Stomach (tissue), 9 donors: ENCODE data around the gene TBX15. TPM values are rescaled to one million over a fixed set of nuclear protein-coding genes. Genes with fewer than 3 reads are reported as not detected.
A peak's percentile ranks its signal among the peaks of the same experiment; 100 is the strongest.
"Not testable (repeated sequence)": the region's sequence is repeated elsewhere in the genome, so short reads cannot be mapped to it uniquely, and the experiment has no call there.

Source experiments
- DNase-seq, 2 donors: peaks; one replicate each; pipeline versions ENCODE4 v3.0.0 to v3.0.0-alpha.2; 2013 to 2019
- H3K27ac ChIP-seq, 5 donors: fragments of 200-600 bp in 4 of 5; sonication (generic) in 4 of 5; one replicate each; pipeline ENCODE4 v1.5.1; 2013 to 2019; ENCODE audit warnings: mild to moderate bottlenecking in 1 of 5, moderate library complexity in 1 of 5
- H3K27me3 ChIP-seq, 3 donors: fragments of 200-600 bp; sonication (generic); one replicate each; pipeline ENCODE4 v1.5.1; 2017 to 2019; ENCODE audit warnings: mixed run types in 1 of 3
- H3K36me3 ChIP-seq, 4 donors: fragments of 200-600 bp; sonication (generic); 1 replicate in 3 of 4; 2 replicates in 1 of 4; pipeline ENCODE4 v1.5.1; 2016 to 2019
- H3K4me1 ChIP-seq, 4 donors: fragments of 200-600 bp; sonication (generic); one replicate each; pipeline ENCODE4 v1.5.1; 2016 to 2019
- H3K4me3 ChIP-seq, 4 donors: fragments of 200-600 bp; sonication (generic) in 3 of 4; one replicate each; pipeline ENCODE4 v1.5.1; 2016 to 2019; ENCODE audit warnings: mild to moderate bottlenecking in 1 of 4
- H3K9me3 ChIP-seq, 4 donors: fragments of 200-600 bp; sonication (generic); one replicate each; pipeline ENCODE4 v1.5.1; 2016 to 2019
- EP300 ChIP-seq: sonication (generic); formaldehyde crosslinking; IDR thresholded peaks from one replicate; pipeline ENCODE4 v1.6.1; 2017; ENCODE audit warnings: antibody characterized with exemption
- POLR2A ChIP-seq, 4 donors: fragments of 450-650 bp; IDR thresholded peaks; one replicate each; pipeline ENCODE4 v1.6.1; 2016; ENCODE audit warnings: antibody characterized with exemption in 4 of 4, control low read depth in 2 of 4, mild to moderate bottlenecking in 1 of 4, moderate library complexity in 1 of 4
- POLR2AphosphoS5 ChIP-seq, 3 donors: sonication (generic); formaldehyde crosslinking; IDR thresholded peaks; one replicate each; pipeline ENCODE4 v1.6.1; 2016; ENCODE audit warnings: antibody characterized with exemption in 3 of 3
- WGBS, 5 donors: extraction: QIAGEN DNeasy Blood & Tissue Kit in 3 of 5; methylation state at CpG; one replicate each; pipeline versions ENCODE4 v1.1.5 to v1.1.7; 2013 to 2018; 5-methylcytosine and 5-hydroxymethylcytosine counted together
- intact Hi-C: fragments of 100-400 bp; cut with DNase I; formaldehyde crosslinking; loops from one replicate; pipeline ENCODE4 v1.15.1; 2023; ENCODE audit warnings: low total_unique reads
- polyA plus RNA-seq, 3 donors: library from polyadenylated mRNA; stranded (reverse); fragments of 200-250 nt; gene quantifications; one replicate each; pipeline ENCODE4 v1.2.3, GENCODE V29; 2013
- total RNA-seq, 5 donors: library from RNA; depleted of rRNA; stranded (reverse); fragments of >200 nt; gene quantifications; one replicate each; pipeline versions ENCODE4 v1.1.0 to v1.2.3, GENCODE V29; 2014 to 2016
- TF ChIP-seq, protein P1 (sequence below), 7 experiments: fragments of 450-650 bp in 4 of 7; fragments of 200-600 bp in 3 of 7; sonication (generic) in 3 of 7; IDR thresholded peaks; one replicate each; pipeline ENCODE4 v1.5.1; 2016 to 2019; ENCODE audit warnings: antibody characterized with exemption in 7 of 7, control low read depth in 2 of 7, mild to moderate bottlenecking in 1 of 7
- donor health status: healthy with polysubstance abuse.
- donor health status: Bipolar disorder and iron deficiency.
- donor health status: healthy.

Gene TBX15
- total and polyA plus RNA-seq, 8 donors, result 0.05 to 0.37 TPM; not detected in 6

DNA sequence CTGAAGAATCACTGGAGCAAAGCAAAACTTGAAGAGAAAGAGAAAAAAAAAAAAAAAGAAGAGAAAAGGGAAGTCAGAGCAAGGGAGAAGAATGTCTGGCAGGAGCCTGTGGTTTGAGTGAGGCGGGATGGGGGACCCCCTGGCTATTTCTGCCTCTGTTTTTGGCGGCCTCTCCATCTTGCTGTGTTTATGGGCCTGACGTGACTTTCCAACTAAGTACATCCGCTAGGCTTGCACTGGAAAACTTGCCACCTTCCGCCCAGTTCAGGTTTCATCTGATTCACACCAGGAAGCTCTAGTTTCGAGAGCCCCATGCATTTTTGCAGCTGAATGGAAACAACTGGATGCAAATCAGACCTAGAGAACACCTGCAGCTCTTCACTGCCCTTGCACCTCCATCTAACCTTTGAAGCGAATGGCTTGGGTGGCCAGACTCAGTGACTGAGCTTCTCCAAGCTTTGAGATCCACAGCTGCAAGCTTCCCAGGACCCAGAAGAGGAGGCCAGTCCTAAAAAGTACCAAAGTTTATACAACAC, 28.0 kb downstream of the TBX15 start:
- H3K9me3 ChIP-seq, result peaks cover 0 to 3% (median 0%) of the 10 kb centered on the region in 4 donors
- intact Hi-C loops, result no loop called here
- peak overlapping the region in 2 of 5 donors; percentile 28 to 66 for H3K27ac ChIP-seq
- H3K27me3 ChIP-seq, result peaks cover 0 to 12% (median 0%) of the 10 kb centered on the region in 3 donors
- H3K36me3 ChIP-seq, result no peaks in the 10 kb centered on the region
- peak in 1 of 2 donors; percentile 13 for DNase-seq
- no peak overlapping the region for H3K4me3 ChIP-seq
- WGBS, 5 donors, result 36 to 63% (median 50%) methylated on average over 7 of the region's 7 CpGs
- H3K4me1 ChIP-seq, result no peaks in the 10 kb centered on the region
- TF ChIP-seq, protein P1, sequence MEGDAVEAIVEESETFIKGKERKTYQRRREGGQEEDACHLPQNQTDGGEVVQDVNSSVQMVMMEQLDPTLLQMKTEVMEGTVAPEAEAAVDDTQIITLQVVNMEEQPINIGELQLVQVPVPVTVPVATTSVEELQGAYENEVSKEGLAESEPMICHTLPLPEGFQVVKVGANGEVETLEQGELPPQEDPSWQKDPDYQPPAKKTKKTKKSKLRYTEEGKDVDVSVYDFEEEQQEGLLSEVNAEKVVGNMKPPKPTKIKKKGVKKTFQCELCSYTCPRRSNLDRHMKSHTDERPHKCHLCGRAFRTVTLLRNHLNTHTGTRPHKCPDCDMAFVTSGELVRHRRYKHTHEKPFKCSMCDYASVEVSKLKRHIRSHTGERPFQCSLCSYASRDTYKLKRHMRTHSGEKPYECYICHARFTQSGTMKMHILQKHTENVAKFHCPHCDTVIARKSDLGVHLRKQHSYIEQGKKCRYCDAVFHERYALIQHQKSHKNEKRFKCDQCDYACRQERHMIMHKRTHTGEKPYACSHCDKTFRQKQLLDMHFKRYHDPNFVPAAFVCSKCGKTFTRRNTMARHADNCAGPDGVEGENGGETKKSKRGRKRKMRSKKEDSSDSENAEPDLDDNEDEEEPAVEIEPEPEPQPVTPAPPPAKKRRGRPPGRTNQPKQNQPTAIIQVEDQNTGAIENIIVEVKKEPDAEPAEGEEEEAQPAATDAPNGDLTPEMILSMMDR (IDR thresholded peaks at IDR 0.05), result no peak
- TF ChIP-seq POLR2A (IDR thresholded peaks at IDR 0.05), result no peak
- no peak for TF ChIP-seq POLR2AphosphoS5 (IDR thresholded peaks at IDR 0.05)
- TF ChIP-seq EP300, result no peak

DNA sequence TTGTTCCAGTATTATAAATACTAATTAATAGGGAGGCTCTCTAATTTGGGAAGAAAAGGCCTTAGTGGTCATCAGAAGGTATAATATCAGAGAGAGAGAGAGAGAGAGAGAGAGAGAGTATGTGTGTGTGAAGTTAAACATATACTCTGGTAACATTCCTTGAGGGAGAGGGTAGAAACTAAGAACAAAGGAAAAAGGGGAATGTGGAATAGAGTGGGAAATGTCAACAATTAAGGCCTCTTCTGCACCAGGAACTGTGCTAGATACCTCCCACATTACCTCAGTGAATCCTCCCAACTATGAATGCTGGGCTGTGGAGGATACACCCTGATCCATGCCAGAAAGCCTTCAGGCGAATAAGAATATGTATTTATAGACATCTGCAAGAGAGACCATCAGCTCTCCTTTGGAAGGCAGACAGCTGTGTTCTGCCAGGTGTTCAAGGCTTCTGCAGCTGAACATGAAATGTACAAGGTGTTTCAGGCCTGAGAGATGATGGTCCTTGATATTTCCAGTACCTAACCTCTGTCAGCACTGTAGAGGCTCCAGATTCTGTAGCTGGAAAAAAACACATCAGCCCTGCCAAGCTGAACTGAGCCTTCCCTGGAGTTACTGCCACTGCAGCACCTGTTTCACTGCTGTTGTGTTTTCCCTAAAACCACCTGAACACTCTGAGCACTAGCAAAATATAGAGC, 29.1 kb downstream of the TBX15 start:
- DNase-seq, result no peak
- Histone ChIP-seq H3K27ac (no peak overlapping the region), H3K4me1 (no peaks in the 10 kb centered on the region), H3K27me3 (peaks cover 0 to 12% (median 0%) of the 10 kb centered on the region in 3 donors), H3K9me3 (peaks cover 0 to 3% (median 0%) of the 10 kb centered on the region in 4 donors), H3K36me3 (no peaks in the 10 kb centered on the region), H3K4me3 (no peak overlapping the region)
- WGBS, 5 donors, result 50 to 89% (median 76%) methylated on average over 1 of the region's 1 CpG
- intact Hi-C loops, result no loop called here
- TF ChIP-seq EP300 (no peak), POLR2A (IDR thresholded peaks at IDR 0.05) (no peak), POLR2AphosphoS5 (IDR thresholded peaks at IDR 0.05) (no peak)
- TF ChIP-seq, protein P1 (IDR thresholded peaks at IDR 0.05), result no peak

DNA sequence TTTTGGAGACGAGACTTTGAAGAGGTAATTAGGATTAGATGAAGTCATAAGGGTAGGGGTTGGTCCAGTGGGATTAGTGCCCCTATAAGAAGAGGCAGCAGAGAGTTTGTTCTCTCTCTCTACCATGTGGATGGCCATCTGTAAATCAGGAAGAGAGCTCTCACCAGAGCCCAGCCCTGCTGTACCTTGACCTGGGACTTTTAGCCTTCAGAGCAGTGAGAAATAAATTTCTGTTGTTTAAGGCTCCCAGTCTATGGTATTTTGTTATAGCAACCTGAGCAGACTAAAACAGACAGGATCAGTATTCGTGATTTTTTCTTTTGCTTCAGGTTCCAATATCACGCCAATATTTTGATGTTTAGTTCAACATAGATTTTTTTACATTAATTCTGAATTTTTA, 30.0 kb downstream of the TBX15 start:
- H3K9me3 ChIP-seq, result no peaks in the 10 kb centered on the region
- intact Hi-C loops, result no loop called here
- H3K36me3 ChIP-seq, result no peaks in the 10 kb centered on the region
- 61 to 92% (median 76%) methylated on average over 3 of the region's 3 CpGs for WGBS, 5 donors
- no peak overlapping the region for H3K27ac ChIP-seq
- no peaks in the 10 kb centered on the region for H3K4me1 ChIP-seq
- H3K27me3 ChIP-seq, result peaks cover 0 to 12% (median 0%) of the 10 kb centered on the region in 3 donors
- H3K4me3 ChIP-seq, result no peak overlapping the region
- no peak for DNase-seq
- TF ChIP-seq, protein P1 (IDR thresholded peaks at IDR 0.05), result no peak
- no peak for TF ChIP-seq EP300
- no peak for TF ChIP-seq POLR2AphosphoS5 (IDR thresholded peaks at IDR 0.05)
- no peak for TF ChIP-seq POLR2A (IDR thresholded peaks at IDR 0.05)

DNA sequence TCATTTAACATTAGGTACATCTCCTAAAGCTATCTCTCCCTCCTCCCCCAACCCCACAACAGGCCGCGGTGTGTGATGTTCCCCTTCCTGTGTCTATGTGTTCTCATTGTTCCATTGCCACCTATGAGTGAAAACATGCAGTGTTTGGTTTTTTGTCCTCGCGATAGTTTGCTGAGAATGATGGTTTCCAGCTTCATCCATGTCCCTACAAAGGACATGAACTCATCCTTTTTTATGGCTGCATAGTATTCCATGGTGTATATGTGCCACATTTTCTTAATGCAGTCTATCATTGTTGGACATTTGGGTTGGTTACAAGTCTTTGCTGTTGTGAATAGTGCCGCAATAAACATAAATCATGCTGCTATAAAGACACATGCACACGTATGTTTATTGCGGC, 30.6 kb downstream of the TBX15 start:
- H3K27ac ChIP-seq, intact Hi-C loops, H3K4me1 ChIP-seq, H3K4me3 ChIP-seq, DNase-seq, H3K9me3 ChIP-seq, H3K36me3 ChIP-seq: not testable (repeated sequence)
- H3K27me3 ChIP-seq, result peaks cover 0 to 12% (median 0%) of the 10 kb centered on the region in 3 donors
- WGBS, 5 donors, result 93 to 99% (median 97%) methylated on average over 7 of the region's 7 CpGs
